ENCODE data around the gene PHYHD1.
A peak's percentile ranks its signal among the peaks of the same experiment; 100 is the strongest.

PHYHD1 gene

GRCh38 chr9:128920381-128921058, at the start of gene PHYHD1:
Gene PHYHD1, plus strand, starts transcription at chr9:128920982. Its CDS starts 1,342 bp downstream, at chr9:128922324.
- no peak for DNase-seq

- no peak for DNase-seq
Measured at GRCh38 chr9:128877852-128878251, 42.9 kb upstream of the PHYHD1 start.

- peak; percentile 97 for DNase-seq
Measured at GRCh38 chr9:128881884-128882676, 38.7 kb upstream of the PHYHD1 start, which contains the start of the genes KYAT1 and LRRC8A. Gene KYAT1, minus strand, starts transcription at chr9:128881950. Its CDS starts 36,545 bp downstream, at chr9:128845405. Gene LRRC8A, plus strand, starts transcription at chr9:128882133. Its CDS starts 25,032 bp downstream, at chr9:128907165.

- DNase-seq: no peak
Measured at GRCh38 chr9:128882677-128883603, 37.8 kb upstream of the PHYHD1 start.

GRCh38 chr9:128884164-128884563, 36.6 kb upstream of the PHYHD1 start:
- no peak for DNase-seq

GRCh38 chr9:128885376-128885775, 35.4 kb upstream of the PHYHD1 start:
- no peak for DNase-seq

- no peak for DNase-seq
Measured at GRCh38 chr9:128885798-128886197, 35.0 kb upstream of the PHYHD1 start.

GRCh38 chr9:128886211-128886891, 34.4 kb upstream of the PHYHD1 start:
- DNase-seq: no peak

- DNase-seq: no peak
Measured at GRCh38 chr9:128887049-128887448, 33.7 kb upstream of the PHYHD1 start.

GRCh38 chr9:128887914-128888350, 32.9 kb upstream of the PHYHD1 start:
- DNase-seq: no peak

GRCh38 chr9:128891321-128892220, 29.2 kb upstream of the PHYHD1 start:
- DNase-seq: no peak

GRCh38 chr9:128892221-128892921, 28.4 kb upstream of the PHYHD1 start:
- peak; percentile 30 for DNase-seq

- DNase-seq: no peak
Measured at GRCh38 chr9:128893354-128893753, 27.4 kb upstream of the PHYHD1 start.

- no peak for DNase-seq
Measured at GRCh38 chr9:128894764-128895163, 26.0 kb upstream of the PHYHD1 start.

- DNase-seq: no peak
Measured at GRCh38 chr9:128895556-128895955, 25.2 kb upstream of the PHYHD1 start.

GRCh38 chr9:128898382-128898781, 22.4 kb upstream of the PHYHD1 start:
- DNase-seq: no peak

- no peak for DNase-seq
Measured at GRCh38 chr9:128898845-128899565, 21.8 kb upstream of the PHYHD1 start.

GRCh38 chr9:128899566-128900322, 21.0 kb upstream of the PHYHD1 start:
- no peak for DNase-seq

GRCh38 chr9:128901379-128901778, 19.4 kb upstream of the PHYHD1 start:
- no peak for DNase-seq

Measured in CD4-positive, alpha-beta T cell treated with Interleukin-15 for 1 hour (primary cell).